GM12801 (cell line): Measurements from ENCODE around the gene NAPG.

Experiments used
- TF ChIP-seq, protein P1 (sequence below): IDR thresholded peaks from one replicate; pipeline ENCODE4 v1.5.1; 2011; ENCODE audit warnings: control low read depth; ENCODE audit not compliant: insufficient read length; ENCODE audit errors: extremely low read depth

Gene NAPG

DNA sequence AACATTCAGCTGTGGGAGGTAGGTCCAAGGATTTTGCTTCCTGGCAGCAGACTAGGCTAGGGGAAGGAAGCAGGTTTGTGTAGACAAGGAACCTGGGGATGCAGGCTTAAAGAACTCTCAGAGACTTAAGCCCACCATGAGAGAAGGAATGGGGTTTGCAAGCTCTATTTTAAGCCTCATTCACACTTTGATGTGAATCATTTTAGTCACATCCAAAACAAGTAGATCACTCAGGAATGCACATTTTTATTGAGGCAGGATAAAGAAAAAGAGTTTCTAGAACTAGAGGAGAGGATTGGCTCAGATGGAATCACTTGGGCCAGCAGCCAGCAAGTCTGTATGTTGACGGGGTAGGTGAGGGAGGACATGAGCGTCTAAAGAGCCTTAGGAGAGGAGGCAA is 3.3 kb upstream of the NAPG start:
- TF ChIP-seq, protein P1, sequence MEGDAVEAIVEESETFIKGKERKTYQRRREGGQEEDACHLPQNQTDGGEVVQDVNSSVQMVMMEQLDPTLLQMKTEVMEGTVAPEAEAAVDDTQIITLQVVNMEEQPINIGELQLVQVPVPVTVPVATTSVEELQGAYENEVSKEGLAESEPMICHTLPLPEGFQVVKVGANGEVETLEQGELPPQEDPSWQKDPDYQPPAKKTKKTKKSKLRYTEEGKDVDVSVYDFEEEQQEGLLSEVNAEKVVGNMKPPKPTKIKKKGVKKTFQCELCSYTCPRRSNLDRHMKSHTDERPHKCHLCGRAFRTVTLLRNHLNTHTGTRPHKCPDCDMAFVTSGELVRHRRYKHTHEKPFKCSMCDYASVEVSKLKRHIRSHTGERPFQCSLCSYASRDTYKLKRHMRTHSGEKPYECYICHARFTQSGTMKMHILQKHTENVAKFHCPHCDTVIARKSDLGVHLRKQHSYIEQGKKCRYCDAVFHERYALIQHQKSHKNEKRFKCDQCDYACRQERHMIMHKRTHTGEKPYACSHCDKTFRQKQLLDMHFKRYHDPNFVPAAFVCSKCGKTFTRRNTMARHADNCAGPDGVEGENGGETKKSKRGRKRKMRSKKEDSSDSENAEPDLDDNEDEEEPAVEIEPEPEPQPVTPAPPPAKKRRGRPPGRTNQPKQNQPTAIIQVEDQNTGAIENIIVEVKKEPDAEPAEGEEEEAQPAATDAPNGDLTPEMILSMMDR: no peak

DNA sequence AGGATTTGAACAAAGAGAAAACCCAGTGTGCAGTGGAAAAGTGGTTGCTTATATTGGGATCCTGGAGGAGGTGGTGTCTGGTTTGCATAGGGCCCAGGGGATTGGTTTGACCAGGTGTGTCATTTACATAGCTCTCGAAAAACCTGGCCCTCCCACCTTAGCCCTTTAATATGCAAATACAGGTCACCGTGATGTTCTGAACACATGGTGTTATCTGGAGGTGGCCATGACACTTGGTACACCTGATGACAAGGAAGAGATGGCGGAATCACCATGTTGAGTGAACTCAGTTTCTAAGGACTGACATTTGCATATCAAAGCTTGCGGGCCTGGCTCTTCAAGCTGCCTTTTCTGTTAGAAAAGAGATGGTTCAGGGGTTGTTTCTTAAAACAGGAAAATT is 2.3 kb upstream of the NAPG start:
- TF ChIP-seq, protein P1: no peak

DNA sequence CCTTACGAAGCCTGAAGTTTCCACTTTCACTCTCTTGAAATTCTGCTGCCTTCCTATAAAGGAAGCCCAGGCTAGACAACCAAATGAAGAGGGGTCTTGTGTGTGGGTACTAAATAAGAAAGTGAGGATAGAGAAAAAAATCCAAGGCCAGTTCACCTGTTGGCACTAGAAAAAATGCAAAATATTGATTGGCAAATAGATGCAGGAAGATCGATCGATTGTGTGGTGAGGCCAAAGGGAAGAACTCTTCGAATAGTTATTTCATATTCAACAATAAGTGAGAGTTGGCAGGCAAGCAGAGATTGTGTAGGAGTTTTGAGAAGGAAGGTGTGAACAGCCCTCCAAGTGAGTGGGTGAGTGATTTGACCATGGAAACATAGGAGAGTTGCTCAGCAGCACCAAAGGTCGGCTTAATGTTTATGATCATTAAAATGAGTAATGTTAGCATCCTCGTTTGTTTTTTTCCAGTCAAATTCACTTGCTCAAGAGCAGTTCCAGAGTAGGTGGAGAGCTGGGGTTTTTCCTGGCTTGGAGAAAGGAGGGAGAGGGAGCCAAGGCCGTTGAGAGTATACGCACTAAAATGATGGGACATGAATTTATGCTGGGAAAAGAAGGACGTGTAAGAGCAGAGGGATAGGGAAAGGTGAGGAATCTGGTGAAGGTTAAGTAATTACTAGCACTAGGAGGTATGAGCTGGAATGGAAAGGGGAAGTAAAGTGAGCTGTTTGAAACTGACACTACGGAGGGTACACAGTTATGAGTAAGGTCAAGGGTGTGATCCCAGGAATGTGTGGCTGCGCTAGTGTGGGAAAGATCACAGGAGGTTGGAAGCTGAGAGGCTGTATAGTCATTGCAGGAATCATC is 1.1 kb upstream of the NAPG start:
- TF ChIP-seq, protein P1: no peak

DNA sequence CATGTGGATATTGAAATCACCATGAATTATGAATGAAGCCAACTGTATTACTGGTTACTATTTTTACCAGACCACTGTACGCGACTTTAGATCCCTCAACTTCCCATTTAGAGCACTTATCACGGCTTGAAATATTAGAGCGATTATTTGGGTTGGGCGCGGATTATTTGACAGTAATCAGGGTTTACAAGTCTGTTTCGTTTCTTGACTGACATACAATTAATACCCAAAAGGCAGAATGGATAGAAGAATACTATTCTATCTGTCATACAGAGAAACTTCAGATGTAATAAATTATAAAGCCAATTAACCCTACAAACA is 496 bp upstream of the NAPG start:
- TF ChIP-seq, protein P1: no peak

DNA sequence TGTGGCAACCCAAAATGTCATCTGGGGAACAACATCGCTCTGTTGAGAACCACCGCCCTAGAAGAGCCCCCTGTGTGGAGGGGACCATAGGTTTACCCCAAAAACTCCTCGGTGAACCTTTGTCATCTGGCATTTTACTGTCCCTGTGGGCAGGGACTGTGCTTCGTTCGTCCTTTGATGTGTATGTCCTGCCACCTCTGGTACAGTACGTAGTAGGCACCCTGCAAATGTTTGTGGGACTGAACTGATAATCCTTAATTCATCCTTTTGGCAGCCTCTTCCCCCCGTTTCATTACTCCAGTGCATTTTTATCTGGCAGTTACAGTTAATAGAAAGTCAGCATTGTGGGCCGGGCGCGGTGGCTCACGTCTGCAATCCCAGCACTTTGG is 728 bp downstream of the NAPG start:
- TF ChIP-seq, protein P1: no peak

DNA sequence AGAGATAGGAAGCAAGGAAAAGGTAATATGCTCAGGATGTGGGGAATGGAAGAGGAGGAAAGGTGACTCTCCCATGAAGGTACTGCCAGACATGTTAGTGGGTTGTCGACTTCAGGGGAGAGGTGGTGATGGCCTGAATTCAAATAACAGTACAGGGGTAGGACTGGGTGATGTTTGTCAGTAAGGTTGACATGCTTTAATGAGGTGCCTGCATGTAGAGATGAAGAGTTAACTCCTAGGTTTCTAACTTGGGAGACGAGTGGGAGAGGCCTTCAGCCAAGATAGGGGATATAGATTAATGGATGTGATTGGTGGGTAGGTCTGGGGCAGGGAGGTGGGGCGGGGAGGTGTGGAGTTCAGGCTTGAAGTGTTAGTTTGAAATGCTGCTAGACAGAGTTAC is 2.6 kb downstream of the NAPG start:
- TF ChIP-seq, protein P1: no peak

DNA sequence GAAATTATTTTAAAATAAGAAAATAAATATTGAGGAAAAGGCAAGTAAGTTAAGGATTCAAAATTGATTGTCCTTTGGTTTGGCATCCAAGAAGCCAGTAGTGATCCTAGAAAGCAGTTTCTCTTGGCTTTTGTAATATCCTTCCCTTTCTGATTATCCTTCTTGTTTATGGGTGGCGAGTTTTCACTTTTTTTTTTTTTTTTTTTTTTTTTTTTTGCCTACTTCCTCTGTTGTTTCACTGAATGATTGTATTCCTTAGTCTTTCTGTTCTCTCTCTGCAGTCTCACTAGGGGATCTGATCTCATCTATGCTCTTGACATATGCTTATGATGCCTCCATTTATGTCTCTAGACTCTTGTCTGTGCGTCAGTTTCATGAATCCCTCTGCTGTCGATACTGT is 4.2 kb downstream of the NAPG start:
- TF ChIP-seq, protein P1: no peak

DNA sequence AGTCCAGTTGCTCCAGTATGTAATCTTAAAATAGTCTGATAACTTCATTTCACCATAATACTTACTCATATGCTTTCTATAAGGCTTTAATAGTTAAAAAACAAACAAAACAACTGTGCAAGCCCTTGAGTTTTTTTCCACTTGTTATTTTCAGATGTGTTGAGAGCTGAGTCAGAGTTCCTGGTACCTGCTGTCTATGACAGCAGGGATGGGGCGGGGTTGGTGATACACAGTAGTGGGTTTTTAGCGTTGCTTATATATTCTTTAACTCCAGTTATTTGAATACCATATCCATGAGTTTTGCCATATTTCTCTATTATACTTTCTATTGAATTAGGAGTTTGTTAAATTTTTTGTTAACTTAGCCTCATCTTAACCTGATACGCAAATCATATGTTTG is 5.0 kb downstream of the NAPG start:
- TF ChIP-seq, protein P1: no peak
